IMR-90 (cell line): ENCODE results near the gene NCOA7. TPM values are rescaled to one million over a fixed set of nuclear protein-coding genes. Genes with fewer than 3 reads are reported as not detected.

ENCODE experiments used
- ATAC-seq: fragments of 200-7000 bp; cut with Tn5 transposase; 2 replicates; pipeline ENCODE4 v1.9.1; 2020; ENCODE audit warnings: low read depth, mild to moderate bottlenecking, moderate library complexity
- BruUV-seq: library from RNA; stranded (reverse); fragments of 400-500 nt; replicated peaks from 2 replicates; lab custom pipeline; 2021; lab: Mats Ljungman, UMichigan
- CTCF ChIA-PET: fragments of 300-600 bp; formaldehyde crosslinking; extraction: SDS; loops from one replicate; lab custom pipeline; 2021; ENCODE audit warnings: antibody characterized with exemption; lab: Yijun Ruan, JAX
- POLR2A ChIA-PET: fragments of 300-600 bp; sonication (Branson Sonifier 250); formaldehyde crosslinking; loops from one replicate; lab custom pipeline; 2022; ENCODE audit warnings: antibody characterized with exemption; ENCODE audit not compliant: unreplicated experiment; lab: Charles Lee
- DNase-seq: peaks from one replicate; pipeline ENCODE4 v3.0.0; 2013
- H2AFZ ChIP-seq: replicated peaks from 2 replicates; pipeline ENCODE3; 2013; ENCODE audit warnings: low read length, mild to moderate bottlenecking; ENCODE audit not compliant: poor library complexity
- H2AK5ac ChIP-seq: 2 replicates; pipeline ENCODE4 v1.6.1; 2013; ENCODE audit warnings: low read depth, low read length, inconsistent platforms
- H2AK9ac ChIP-seq: replicated peaks from 2 replicates; pipeline ENCODE3; 2013; ENCODE audit warnings: mild to moderate bottlenecking, low read depth, low read length, moderate library complexity; ENCODE audit not compliant: poor library complexity
- H2BK120ac ChIP-seq: 2 replicates; pipeline ENCODE4 v1.6.1; 2013; ENCODE audit warnings: low read depth, low read length, inconsistent platforms
- H2BK15ac ChIP-seq: 3 replicates; pipeline ENCODE4 v1.6.1; 2013; ENCODE audit warnings: low read depth, low read length, inconsistent platforms
- H2BK20ac ChIP-seq: 2 replicates; pipeline ENCODE4 v1.6.1; 2013; ENCODE audit warnings: low read depth, mild to moderate bottlenecking, inconsistent platforms, low read length, moderate library complexity
- H2BK5ac ChIP-seq: 2 replicates; pipeline ENCODE4 v1.6.1; 2013; ENCODE audit warnings: mild to moderate bottlenecking, low read depth, low read length, inconsistent platforms; ENCODE audit not compliant: poor library complexity, severe bottlenecking
- H3K14ac ChIP-seq: replicated peaks from 2 replicates; pipeline ENCODE4 v1.6.1; 2013; ENCODE audit warnings: low read depth, low read length, inconsistent platforms
- H3K18ac ChIP-seq: 2 replicates; pipeline ENCODE4 v1.6.1; 2013; ENCODE audit warnings: low read depth, low read length, control low read depth
- H3K23ac ChIP-seq: 2 replicates; pipeline ENCODE4 v1.6.1; 2013; ENCODE audit warnings: low read depth, low read length, inconsistent platforms
- H3K27ac ChIP-seq: 2 replicates; pipeline ENCODE4 v1.5.1; 2013; ENCODE audit warnings: mild to moderate bottlenecking, control low read depth, low read length; ENCODE audit not compliant: insufficient read depth
- H3K27me3 ChIP-seq: 2 replicates; pipeline ENCODE4 v1.6.1; 2013; ENCODE audit warnings: low read length; ENCODE audit not compliant: control insufficient read depth, insufficient read depth
- H3K36me3 ChIP-seq: 2 replicates; pipeline ENCODE4 v1.6.1; 2013; ENCODE audit warnings: low read length, mixed read lengths; ENCODE audit not compliant: control insufficient read depth, insufficient read depth
- H3K4ac ChIP-seq: 2 replicates; pipeline ENCODE4 v1.6.1; 2013; ENCODE audit warnings: low read depth, low read length, inconsistent platforms
- H3K4me1 ChIP-seq: 2 replicates; pipeline ENCODE4 v1.6.1; 2013; ENCODE audit warnings: low read length, mixed read lengths; ENCODE audit not compliant: control insufficient read depth, insufficient read depth
- H3K4me2 ChIP-seq: 2 replicates; pipeline ENCODE4 v1.6.1; 2013; ENCODE audit warnings: low read depth, mild to moderate bottlenecking, control low read depth, low read length, moderate library complexity
- H3K4me3 ChIP-seq: 2 replicates; pipeline ENCODE4 v1.5.1; 2013; ENCODE audit warnings: low read depth, mild to moderate bottlenecking, control low read depth, low read length, moderate library complexity; ENCODE audit not compliant: insufficient read depth
- H3K56ac ChIP-seq: 2 replicates; pipeline ENCODE4 v1.6.1; 2013; ENCODE audit warnings: low read length, inconsistent platforms; ENCODE audit not compliant: insufficient read depth; ENCODE audit errors: extremely low read depth
- H3K79me1 ChIP-seq, 2 experiments: 2 replicates each; pipeline ENCODE4 v1.6.1; 2013; ENCODE audit warnings: low read length in 2 of 2, inconsistent platforms in 1 of 2, low read depth in 1 of 2
- H3K9ac ChIP-seq: 2 replicates; pipeline ENCODE4 v1.6.1; 2013; ENCODE audit warnings: low read depth, low read length, control low read depth
- H3K9me1 ChIP-seq: 2 replicates; pipeline ENCODE4 v1.6.1; 2013; ENCODE audit warnings: low read length, inconsistent platforms; ENCODE audit not compliant: insufficient read depth
- H3K9me3 ChIP-seq: 2 replicates; pipeline ENCODE4 v1.6.1; 2013; ENCODE audit warnings: low read length; ENCODE audit not compliant: control insufficient read depth, insufficient read depth
- H4K20me1 ChIP-seq: 2 replicates; pipeline ENCODE4 v1.6.1; 2013; ENCODE audit warnings: low read length, inconsistent platforms; ENCODE audit not compliant: insufficient read depth
- H4K5ac ChIP-seq: 2 replicates; pipeline ENCODE4 v1.6.1; 2013; ENCODE audit warnings: mild to moderate bottlenecking, low read depth, low read length, control low read depth
- H4K8ac ChIP-seq, 2 experiments: 2 replicates each; pipeline ENCODE4 v1.6.1; 2013; ENCODE audit warnings: low read depth in 2 of 2, low read length in 2 of 2, control low read depth in 1 of 2, inconsistent platforms in 1 of 2
- H4K91ac ChIP-seq: 2 replicates; pipeline ENCODE4 v1.6.1; 2013; ENCODE audit warnings: low read depth, low read length, inconsistent platforms; ENCODE audit not compliant: insufficient read depth
- ELK1 ChIP-seq: fragments of 150-350 bp; IDR thresholded peaks from 2 replicates; pipeline ENCODE4 v1.6.1; 2016; ENCODE audit warnings: low read depth, mild to moderate bottlenecking, low read length, moderate library complexity, borderline replicate concordance
- RAD21 ChIP-seq: IDR thresholded peaks from 2 replicates; pipeline ENCODE4 v1.6.1; 2012; ENCODE audit warnings: low read length, improper control_type of control experiment
- WGBS, 2 experiments: methylation state at CpG; one replicate each; pipeline versions ENCODE4 v1.1.5 to v1.1.7; 2013; ENCODE audit warnings: missing lambda C conversion rate in 2 of 2; ENCODE audit not compliant: insufficient read length in 1 of 2; ENCODE audit errors: extremely low coverage in 2 of 2; 5-methylcytosine and 5-hydroxymethylcytosine counted together
- dilution Hi-C: fragments of 300-500 bp; cut with HindIII; formaldehyde crosslinking; loops from one replicate; pipeline ENCODE4 v1.14.3; 2018; ENCODE audit warnings: low sequenced_read_pairs; ENCODE audit not compliant: unreplicated experiment
- in situ Hi-C: fragments of 300-500 bp; cut with MboI; formaldehyde crosslinking; loops from 3 replicates; pipeline ENCODE4 v1.14.3; 2019; ENCODE audit warnings: low sequenced_read_pairs, inconsistent platforms, mixed read lengths
- intact Hi-C: fragments of 100-400 bp; cut with micrococcal nuclease; formaldehyde crosslinking; loops from 2 replicates; pipeline ENCODE4 v1.10.0; 2022
- polyA plus RNA-seq, 3 experiments: library from polyadenylated mRNA; depleted of rRNA; stranded (reverse); fragments of >200 nt; gene quantifications; 2 replicates each; pipeline ENCODE4 v1.2.3, GENCODE V29; 2012; ENCODE audit warnings: low replicate concordance in 1 of 3
- total RNA-seq: library from RNA; depleted of rRNA; stranded (reverse); fragments of >200 nt; gene quantifications from 2 replicates; pipeline ENCODE4 v1.2.3, GENCODE V29; 2012

Gene NCOA7
- total and polyA plus RNA-seq, 2 of the 4 experiments (the other 2 are of a cell fraction), result 12.6 to 12.9 TPM

DNA sequence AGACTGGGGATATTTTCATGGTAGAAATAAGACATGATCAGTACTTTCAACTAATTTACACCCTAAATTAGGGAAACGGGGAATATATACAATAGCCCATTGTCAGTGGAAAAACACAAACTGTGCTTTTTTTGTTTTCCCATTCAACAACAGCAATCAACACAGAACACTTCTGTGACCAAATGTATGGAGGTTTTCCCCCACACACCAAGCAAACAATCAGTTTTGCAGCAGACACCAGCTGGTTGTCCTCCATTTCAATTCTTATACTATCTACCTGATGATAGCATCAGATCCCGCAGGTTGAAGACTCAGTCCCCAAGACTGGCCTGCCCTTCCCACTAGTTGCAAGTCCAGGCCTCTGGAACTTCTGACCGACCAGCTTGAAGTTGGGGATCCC lies 170.4 kb downstream of the NCOA7 start:
- Histone ChIP-seq H4K91ac (no peak overlapping the region), H3K4me3 (no peak overlapping the region), H3K79me1 (peaks cover 18 to 31% of the 10 kb centered on the region in 2 experiments), H3K23ac (no peak overlapping the region), H2BK120ac (no peak overlapping the region), H2AFZ (no peak overlapping the region), H3K27ac (no peak overlapping the region), H3K27me3 (no peaks in the 10 kb centered on the region), H3K4ac (no peak overlapping the region), H4K20me1 (no peaks in the 10 kb centered on the region), H3K4me1 (no peaks in the 10 kb centered on the region), H2AK5ac (no peak overlapping the region), H4K5ac (no peak overlapping the region), H2BK15ac (no peak overlapping the region), H2AK9ac (no peak overlapping the region), H3K18ac (no peak overlapping the region), H3K4me2 (no peak overlapping the region), H4K8ac (no peak overlapping the region), H3K56ac (no peak overlapping the region), H3K9ac (no peak overlapping the region), H2BK20ac (no peak overlapping the region), H3K9me1 (no peaks in the 10 kb centered on the region; the same call in 1 of the 2 replicates), H3K9me3 (no peaks in the 10 kb centered on the region), H3K36me3 (no peaks in the 10 kb centered on the region), H2BK5ac (no peak overlapping the region), H3K14ac (no peak overlapping the region)
- TF ChIP-seq RAD21 (no peak), ELK1 (no peak)
- no peak for DNase-seq
- intact Hi-C loops (loop anchor here (10.0 kb wide), 1 partner anchor 396 kb away; no protein-coding TSS in a partner anchor), dilution Hi-C loops (no loop called here), in situ Hi-C loops (no loop called here)
- POLR2A ChIA-PET, result no interaction called here
- no TSS peak for BruUV-seq
- no CpG with 5 or more reads among the region's 3 CpGs for whole genome bisulfite sequencing, 2 experiments
- CTCF ChIA-PET, result interaction anchor here (0.9 kb wide), 1 partner anchor 170 kb away, joined by 3 read pairs; the partner anchor contains the start of gene NCOA7
- no peak for ATAC-seq
